K562 (cell line): Measurements from ENCODE around the gene PAQR6. TPM values are rescaled to one million over a fixed set of nuclear protein-coding genes. Genes with fewer than 3 reads are reported as not detected.
A peak's percentile ranks its signal among the peaks of the same experiment; 100 is the strongest.

Experiments used
- ARID2 ChIP-seq: fragments of 450-650 bp; IDR thresholded peaks from 2 replicates; pipeline ENCODE4 v1.6.1; 2017; ENCODE audit warnings: antibody characterized with exemption, mild to moderate bottlenecking
- DDX20 ChIP-seq: fragments of 450-650 bp; IDR thresholded peaks from 2 replicates; pipeline ENCODE4 v1.6.1; 2016; ENCODE audit warnings: missing genetic modification characterization, low read depth, mild to moderate bottlenecking, missing compliant biosample characterization, moderate library complexity
- ERF ChIP-seq: fragments of 450-650 bp; formaldehyde crosslinking; IDR thresholded peaks from 2 replicates; pipeline ENCODE4 v1.4.0; 2020; ENCODE audit warnings: mild to moderate bottlenecking, mixed read lengths
- ESRRB ChIP-seq: fragments of 250-450 bp; sonication (Bioruptor Pico); IDR thresholded peaks from 2 replicates; pipeline ENCODE4 v1.5.0; 2020; ENCODE audit warnings: mild to moderate bottlenecking, moderate library complexity, borderline replicate concordance
- GABPA ChIP-seq: fragments of 200-800 bp; sonication (Bioruptor generic); conservative IDR thresholded peaks from 2 replicates; pipeline ENCODE4 v1.6.1; 2016; ENCODE audit warnings: low read depth, missing genetic modification characterization, missing compliant biosample characterization
- HDAC1 ChIP-seq, 2 experiments: fragments of 450-650 bp; IDR thresholded peaks; 2 replicates each; pipeline ENCODE4 v1.6.1; 2016 to 2017; ENCODE audit warnings: inconsistent platforms in 1 of 2, mild to moderate bottlenecking in 1 of 2, moderate library complexity in 1 of 2
- KLF6 ChIP-seq: fragments of 250-450 bp; sonication (Bioruptor Pico); IDR thresholded peaks from 2 replicates; pipeline ENCODE4 v1.4.0; 2020; ENCODE audit warnings: mild to moderate bottlenecking, moderate library complexity, borderline replicate concordance
- NRF1 ChIP-seq, 2 experiments: fragments of 450-650 bp; IDR thresholded peaks in 1 of 2; conservative IDR thresholded peaks in 1 of 2; 2 replicates each; pipeline ENCODE4 v1.6.1; 2014; ENCODE audit warnings: mild to moderate bottlenecking in 2 of 2
- POU5F1 ChIP-seq: fragments of 150-350 bp; IDR thresholded peaks from 2 replicates; pipeline ENCODE4 v1.6.1; 2014; ENCODE audit warnings: borderline replicate concordance, low read length, low read depth, mild to moderate bottlenecking; ENCODE audit not compliant: partially characterized antibody
- SMC3 ChIP-seq: conservative IDR thresholded peaks from 2 replicates; pipeline ENCODE4 v1.6.1; 2011; ENCODE audit warnings: low read depth, low read length, improper control_type of control experiment; ENCODE audit not compliant: insufficient read depth
- ZFPM2 ChIP-seq: fragments of 250-450 bp; sonication (Bioruptor Pico); IDR thresholded peaks from 2 replicates; pipeline ENCODE4 v1.5.1; 2022; ENCODE audit warnings: mild to moderate bottlenecking
- ZNF184 ChIP-seq: sonication (generic); formaldehyde crosslinking; IDR thresholded peaks from 2 replicates; pipeline ENCODE4 v1.5.0; 2020; ENCODE audit warnings: missing genetic modification reagents
- ZNF316 ChIP-seq: fragments of 450-650 bp; IDR thresholded peaks from 2 replicates; pipeline ENCODE4 v1.6.1; 2016
- ZNF431 ChIP-seq: sonication (generic); formaldehyde crosslinking; IDR thresholded peaks from 2 replicates; pipeline ENCODE4 v1.8.0; 2022; ENCODE audit warnings: mild to moderate bottlenecking, missing genetic modification reagents
- ZNF699 ChIP-seq: fragments of 250-450 bp; sonication (Bioruptor Pico); IDR thresholded peaks from 2 replicates; pipeline ENCODE4 v1.8.0; 2021; ENCODE audit warnings: mild to moderate bottlenecking, moderate library complexity; ENCODE audit not compliant: insufficient replicate concordance
- polyA plus RNA-seq, 8 experiments: library from polyadenylated mRNA; depleted of rRNA in 4 of 8; stranded (reverse) in 5 of 8; unstranded in 3 of 8; fragments of >200 nt; fragmentation: Nextera tagmentation in 2 of 8; fragmentation: Illumina TruSeq in 1 of 8; extraction: Ambion mirVana in 2 of 8; extraction: Trizol in 1 of 8; gene quantifications; 2 replicates each; pipeline versions ENCODE4 v1.2.1 to v1.2.3, GENCODE V29; 2011 to 2014; ENCODE audit warnings: inconsistent platforms in 1 of 8, missing spikeins in 1 of 8
- total RNA-seq, 7 experiments: library from RNA; depleted of rRNA in 6 of 7; stranded (reverse); fragments of >200 nt in 6 of 7; fragmentation: Illumina TruSeq in 2 of 7; extraction: Trizol in 2 of 7; gene quantifications; 2 replicates each; pipeline versions ENCODE4 v1.2.1 to v1.2.3, GENCODE V29; 2011 to 2021; ENCODE audit warnings: low replicate concordance in 1 of 7
- TF ChIP-seq, protein P1 (sequence below): conservative IDR thresholded peaks from 2 replicates; pipeline ENCODE4 v1.6.1; 2011; ENCODE audit warnings: low read depth, mild to moderate bottlenecking, low read length; ENCODE audit not compliant: control insufficient read depth
- TF ChIP-seq, protein P2 (sequence below): sonication (generic); formaldehyde crosslinking; IDR thresholded peaks from 2 replicates; pipeline ENCODE4 v1.8.1; 2023; ENCODE audit warnings: mild to moderate bottlenecking, missing genetic modification reagents, moderate library complexity
- TF ChIP-seq, protein P3 (sequence below): fragments of 200-400 bp; formaldehyde crosslinking; IDR thresholded peaks from 2 replicates; pipeline ENCODE4 v1.6.1; 2017; ENCODE audit warnings: mild to moderate bottlenecking, low read depth, low read length, moderate library complexity
- TF ChIP-seq, protein P4 (sequence below), 2 experiments: fragments of 450-650 bp; IDR thresholded peaks; 2 replicates each; pipeline ENCODE4 v1.6.1; 2018; ENCODE audit warnings: mild to moderate bottlenecking in 2 of 2, low read depth in 1 of 2; ENCODE audit not compliant: partially characterized antibody in 2 of 2

The PAQR6 gene
- total and polyA plus RNA-seq, 9 of the 15 experiments (the other 6 are each of a cell fraction or from before 2014, with no cell fraction given), result 0.07 to 1.8 (median 0.62) TPM

DNA sequence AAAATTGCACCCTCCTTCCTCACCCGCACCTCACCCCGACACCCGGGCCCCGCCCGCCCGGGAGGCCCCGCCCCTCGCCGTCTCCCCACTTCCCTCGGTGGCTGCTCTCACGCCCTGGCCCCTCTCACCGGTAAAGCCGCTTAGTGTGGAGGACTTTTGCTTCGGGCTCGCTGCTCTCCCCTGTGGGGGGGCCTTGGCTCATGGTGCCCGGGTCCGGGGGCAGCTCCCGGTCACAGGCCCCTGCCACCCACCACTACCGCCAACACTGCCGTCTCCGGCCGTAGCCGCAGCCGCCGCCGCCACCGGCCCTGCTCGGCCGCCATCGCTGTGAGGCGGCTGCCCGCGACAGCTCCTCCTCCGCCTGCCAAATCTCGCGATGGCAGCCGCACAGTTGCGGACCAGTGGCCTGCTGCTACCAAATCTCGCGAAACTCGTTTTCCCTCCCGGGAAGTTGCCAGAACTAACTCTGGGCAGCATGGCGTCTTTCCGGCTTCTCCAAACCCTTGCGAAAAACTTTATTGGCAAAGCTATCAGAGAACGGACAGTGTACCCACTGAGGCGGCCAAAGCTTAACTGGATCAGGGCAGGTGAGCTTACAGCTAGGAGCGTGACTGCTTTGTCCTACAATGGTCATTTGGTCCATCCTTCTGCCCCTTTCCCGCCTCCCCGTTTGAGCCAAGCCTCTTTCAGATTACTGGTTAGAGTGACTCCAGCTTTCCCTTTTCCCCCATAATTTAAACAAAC lies 34.8 kb upstream of the PAQR6 start, which contains the start of gene SMG5 (continued):
- no peak for TF ChIP-seq ERF (CRISPR knock-in tag)
- TF ChIP-seq, protein P1, sequence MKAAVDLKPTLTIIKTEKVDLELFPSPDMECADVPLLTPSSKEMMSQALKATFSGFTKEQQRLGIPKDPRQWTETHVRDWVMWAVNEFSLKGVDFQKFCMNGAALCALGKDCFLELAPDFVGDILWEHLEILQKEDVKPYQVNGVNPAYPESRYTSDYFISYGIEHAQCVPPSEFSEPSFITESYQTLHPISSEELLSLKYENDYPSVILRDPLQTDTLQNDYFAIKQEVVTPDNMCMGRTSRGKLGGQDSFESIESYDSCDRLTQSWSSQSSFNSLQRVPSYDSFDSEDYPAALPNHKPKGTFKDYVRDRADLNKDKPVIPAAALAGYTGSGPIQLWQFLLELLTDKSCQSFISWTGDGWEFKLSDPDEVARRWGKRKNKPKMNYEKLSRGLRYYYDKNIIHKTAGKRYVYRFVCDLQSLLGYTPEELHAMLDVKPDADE, result peak; percentile 99
- TF ChIP-seq, protein P2, sequence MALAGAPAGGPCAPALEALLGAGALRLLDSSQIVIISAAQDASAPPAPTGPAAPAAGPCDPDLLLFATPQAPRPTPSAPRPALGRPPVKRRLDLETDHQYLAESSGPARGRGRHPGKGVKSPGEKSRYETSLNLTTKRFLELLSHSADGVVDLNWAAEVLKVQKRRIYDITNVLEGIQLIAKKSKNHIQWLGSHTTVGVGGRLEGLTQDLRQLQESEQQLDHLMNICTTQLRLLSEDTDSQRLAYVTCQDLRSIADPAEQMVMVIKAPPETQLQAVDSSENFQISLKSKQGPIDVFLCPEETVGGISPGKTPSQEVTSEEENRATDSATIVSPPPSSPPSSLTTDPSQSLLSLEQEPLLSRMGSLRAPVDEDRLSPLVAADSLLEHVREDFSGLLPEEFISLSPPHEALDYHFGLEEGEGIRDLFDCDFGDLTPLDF (CRISPR knock-in tag), result peak; percentile 77
- TF ChIP-seq, protein P3, sequence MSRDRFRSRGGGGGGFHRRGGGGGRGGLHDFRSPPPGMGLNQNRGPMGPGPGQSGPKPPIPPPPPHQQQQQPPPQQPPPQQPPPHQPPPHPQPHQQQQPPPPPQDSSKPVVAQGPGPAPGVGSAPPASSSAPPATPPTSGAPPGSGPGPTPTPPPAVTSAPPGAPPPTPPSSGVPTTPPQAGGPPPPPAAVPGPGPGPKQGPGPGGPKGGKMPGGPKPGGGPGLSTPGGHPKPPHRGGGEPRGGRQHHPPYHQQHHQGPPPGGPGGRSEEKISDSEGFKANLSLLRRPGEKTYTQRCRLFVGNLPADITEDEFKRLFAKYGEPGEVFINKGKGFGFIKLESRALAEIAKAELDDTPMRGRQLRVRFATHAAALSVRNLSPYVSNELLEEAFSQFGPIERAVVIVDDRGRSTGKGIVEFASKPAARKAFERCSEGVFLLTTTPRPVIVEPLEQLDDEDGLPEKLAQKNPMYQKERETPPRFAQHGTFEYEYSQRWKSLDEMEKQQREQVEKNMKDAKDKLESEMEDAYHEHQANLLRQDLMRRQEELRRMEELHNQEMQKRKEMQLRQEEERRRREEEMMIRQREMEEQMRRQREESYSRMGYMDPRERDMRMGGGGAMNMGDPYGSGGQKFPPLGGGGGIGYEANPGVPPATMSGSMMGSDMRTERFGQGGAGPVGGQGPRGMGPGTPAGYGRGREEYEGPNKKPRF, result no peak
- no peak for TF ChIP-seq POU5F1
- TF ChIP-seq SMC3, result no peak
- TF ChIP-seq KLF6 (CRISPR knock-in tag), result no peak
- TF ChIP-seq ZNF184 (CRISPR knock-in tag), result no peak
- no peak for TF ChIP-seq ZNF316
- peak in 1 of 2 experiments; percentile 62; a peak in 1 of 4 replicates for TF ChIP-seq HDAC1 (IDR thresholded peaks at IDR 0.05)
- 0 out of 2 replicates have a peak, but pooled peaks have one; percentile 52 for TF ChIP-seq ZNF431
- no peak for TF ChIP-seq ZFPM2
- TF ChIP-seq ARID2, result no peak
- no peak for TF ChIP-seq DDX20 (tag)
- peak; percentile 10 to 62; a peak in 3 of 4 replicates for TF ChIP-seq NRF1 (conservative IDR thresholded peaks at IDR 0.05 in 1 of 2, IDR thresholded peaks at IDR 0.05 in 1 of 2)
- TF ChIP-seq ZNF699 (CRISPR knock-in tag), result no peak
- peak; percentile 94 for TF ChIP-seq GABPA (tag)
- TF ChIP-seq, protein P4, sequence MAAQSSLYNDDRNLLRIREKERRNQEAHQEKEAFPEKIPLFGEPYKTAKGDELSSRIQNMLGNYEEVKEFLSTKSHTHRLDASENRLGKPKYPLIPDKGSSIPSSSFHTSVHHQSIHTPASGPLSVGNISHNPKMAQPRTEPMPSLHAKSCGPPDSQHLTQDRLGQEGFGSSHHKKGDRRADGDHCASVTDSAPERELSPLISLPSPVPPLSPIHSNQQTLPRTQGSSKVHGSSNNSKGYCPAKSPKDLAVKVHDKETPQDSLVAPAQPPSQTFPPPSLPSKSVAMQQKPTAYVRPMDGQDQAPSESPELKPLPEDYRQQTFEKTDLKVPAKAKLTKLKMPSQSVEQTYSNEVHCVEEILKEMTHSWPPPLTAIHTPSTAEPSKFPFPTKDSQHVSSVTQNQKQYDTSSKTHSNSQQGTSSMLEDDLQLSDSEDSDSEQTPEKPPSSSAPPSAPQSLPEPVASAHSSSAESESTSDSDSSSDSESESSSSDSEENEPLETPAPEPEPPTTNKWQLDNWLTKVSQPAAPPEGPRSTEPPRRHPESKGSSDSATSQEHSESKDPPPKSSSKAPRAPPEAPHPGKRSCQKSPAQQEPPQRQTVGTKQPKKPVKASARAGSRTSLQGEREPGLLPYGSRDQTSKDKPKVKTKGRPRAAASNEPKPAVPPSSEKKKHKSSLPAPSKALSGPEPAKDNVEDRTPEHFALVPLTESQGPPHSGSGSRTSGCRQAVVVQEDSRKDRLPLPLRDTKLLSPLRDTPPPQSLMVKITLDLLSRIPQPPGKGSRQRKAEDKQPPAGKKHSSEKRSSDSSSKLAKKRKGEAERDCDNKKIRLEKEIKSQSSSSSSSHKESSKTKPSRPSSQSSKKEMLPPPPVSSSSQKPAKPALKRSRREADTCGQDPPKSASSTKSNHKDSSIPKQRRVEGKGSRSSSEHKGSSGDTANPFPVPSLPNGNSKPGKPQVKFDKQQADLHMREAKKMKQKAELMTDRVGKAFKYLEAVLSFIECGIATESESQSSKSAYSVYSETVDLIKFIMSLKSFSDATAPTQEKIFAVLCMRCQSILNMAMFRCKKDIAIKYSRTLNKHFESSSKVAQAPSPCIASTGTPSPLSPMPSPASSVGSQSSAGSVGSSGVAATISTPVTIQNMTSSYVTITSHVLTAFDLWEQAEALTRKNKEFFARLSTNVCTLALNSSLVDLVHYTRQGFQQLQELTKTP (IDR thresholded peaks at IDR 0.05; ENCODE audit: low read depth in 1 of 2, partially characterized antibody in 2 of 2), result peak in 1 of 2 experiments; percentile 80
- no peak for TF ChIP-seq ESRRB (CRISPR knock-in tag)
